Brain microvascular endothelial cell (primary cell): ENCODE measurements around the gene TMEM33.

Experiments used
- DNase-seq: peaks from one replicate; pipeline ENCODE4 v3.0.0-alpha.2; 2020
- H3K27ac ChIP-seq: fragments of 250-450 bp; sonication (Bioruptor Pico); 2 replicates; pipeline ENCODE4 v1.5.1; 2020; ENCODE audit warnings: mild to moderate bottlenecking, moderate library complexity
- H3K27me3 ChIP-seq: fragments of 250-450 bp; sonication (Bioruptor Pico); replicated peaks from 2 replicates; pipeline ENCODE4 v1.5.1; 2020; ENCODE audit warnings: mild to moderate bottlenecking
- H3K36me3 ChIP-seq: fragments of 250-450 bp; sonication (Bioruptor Pico); replicated peaks from 2 replicates; pipeline ENCODE4 v1.5.1; 2020; ENCODE audit warnings: mild to moderate bottlenecking
- H3K4me3 ChIP-seq: 2 replicates; pipeline ENCODE4 v1.5.1; 2011; ENCODE audit warnings: low read depth, mild to moderate bottlenecking, control low read depth, low read length, moderate library complexity
- in situ Hi-C: cut with HindIII; loops from 2 replicates; pipeline ENCODE4 v1.10.0; 2017; ENCODE audit warnings: low sequenced_read_pairs, low pct_ligation_motif_present
- TF ChIP-seq, protein P1 (sequence below): IDR thresholded peaks from 2 replicates; pipeline ENCODE4 v1.5.1; 2011; ENCODE audit warnings: low read depth, mild to moderate bottlenecking, moderate library complexity, low read length, control low read depth, inconsistent platforms; ENCODE audit errors: missing control alignments

TMEM33 gene, protein sequence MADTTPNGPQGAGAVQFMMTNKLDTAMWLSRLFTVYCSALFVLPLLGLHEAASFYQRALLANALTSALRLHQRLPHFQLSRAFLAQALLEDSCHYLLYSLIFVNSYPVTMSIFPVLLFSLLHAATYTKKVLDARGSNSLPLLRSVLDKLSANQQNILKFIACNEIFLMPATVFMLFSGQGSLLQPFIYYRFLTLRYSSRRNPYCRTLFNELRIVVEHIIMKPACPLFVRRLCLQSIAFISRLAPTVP

DNA sequence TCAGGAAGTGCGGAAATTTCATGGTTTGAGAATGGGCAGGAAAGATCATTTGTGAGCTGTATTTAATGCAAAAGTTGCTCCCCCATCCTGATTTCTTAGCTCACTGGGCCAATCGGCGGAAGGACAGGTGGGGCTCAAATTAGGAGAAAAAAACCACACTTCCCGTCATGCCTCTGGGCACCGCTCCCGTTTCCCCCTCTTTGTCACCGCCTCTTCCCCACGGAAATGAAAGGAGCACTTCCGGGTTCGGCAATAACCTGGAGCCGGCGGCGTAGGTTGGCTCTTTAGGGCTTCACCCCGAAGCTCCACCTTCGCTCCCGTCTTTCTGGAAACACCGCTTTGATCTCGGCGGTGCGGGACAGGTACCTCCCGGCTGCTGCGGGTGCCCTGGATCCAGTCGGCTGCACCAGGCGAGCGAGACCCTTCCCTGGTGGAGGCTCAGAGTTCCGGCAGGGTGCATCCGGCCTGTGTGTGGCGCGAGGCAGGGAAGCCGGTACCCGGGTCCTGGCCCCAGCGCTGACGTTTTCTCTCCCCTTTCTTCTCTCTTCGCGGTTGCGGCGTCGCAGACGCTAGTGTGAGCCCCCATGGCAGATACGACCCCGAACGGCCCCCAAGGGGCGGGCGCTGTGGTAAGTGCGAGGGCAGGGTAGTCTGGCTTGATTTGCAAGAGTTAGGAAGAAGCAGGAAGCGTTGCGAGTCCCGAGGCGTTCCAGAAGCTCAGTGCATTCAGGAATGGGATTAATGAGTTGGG is at the start of gene TMEM33:
Gene TMEM33, plus strand, starts transcription at position 529 of the 751 bp plus-strand sequence. Its CDS starts 56 bp downstream, at position 585.
- H3K36me3 ChIP-seq, result peaks cover 11% of the 10 kb centered on the region
- H3K27ac ChIP-seq, result peak within 1 kb of the TSS; percentile 66
- DNase-seq, result peak; percentile 73
- TF ChIP-seq, protein P1, sequence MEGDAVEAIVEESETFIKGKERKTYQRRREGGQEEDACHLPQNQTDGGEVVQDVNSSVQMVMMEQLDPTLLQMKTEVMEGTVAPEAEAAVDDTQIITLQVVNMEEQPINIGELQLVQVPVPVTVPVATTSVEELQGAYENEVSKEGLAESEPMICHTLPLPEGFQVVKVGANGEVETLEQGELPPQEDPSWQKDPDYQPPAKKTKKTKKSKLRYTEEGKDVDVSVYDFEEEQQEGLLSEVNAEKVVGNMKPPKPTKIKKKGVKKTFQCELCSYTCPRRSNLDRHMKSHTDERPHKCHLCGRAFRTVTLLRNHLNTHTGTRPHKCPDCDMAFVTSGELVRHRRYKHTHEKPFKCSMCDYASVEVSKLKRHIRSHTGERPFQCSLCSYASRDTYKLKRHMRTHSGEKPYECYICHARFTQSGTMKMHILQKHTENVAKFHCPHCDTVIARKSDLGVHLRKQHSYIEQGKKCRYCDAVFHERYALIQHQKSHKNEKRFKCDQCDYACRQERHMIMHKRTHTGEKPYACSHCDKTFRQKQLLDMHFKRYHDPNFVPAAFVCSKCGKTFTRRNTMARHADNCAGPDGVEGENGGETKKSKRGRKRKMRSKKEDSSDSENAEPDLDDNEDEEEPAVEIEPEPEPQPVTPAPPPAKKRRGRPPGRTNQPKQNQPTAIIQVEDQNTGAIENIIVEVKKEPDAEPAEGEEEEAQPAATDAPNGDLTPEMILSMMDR, result peak; percentile 44
- in situ Hi-C loops, result no loop called here
- peak within 1 kb of the TSS; percentile 97 for H3K4me3 ChIP-seq
- no peaks in the 10 kb centered on the region for H3K27me3 ChIP-seq

DNA sequence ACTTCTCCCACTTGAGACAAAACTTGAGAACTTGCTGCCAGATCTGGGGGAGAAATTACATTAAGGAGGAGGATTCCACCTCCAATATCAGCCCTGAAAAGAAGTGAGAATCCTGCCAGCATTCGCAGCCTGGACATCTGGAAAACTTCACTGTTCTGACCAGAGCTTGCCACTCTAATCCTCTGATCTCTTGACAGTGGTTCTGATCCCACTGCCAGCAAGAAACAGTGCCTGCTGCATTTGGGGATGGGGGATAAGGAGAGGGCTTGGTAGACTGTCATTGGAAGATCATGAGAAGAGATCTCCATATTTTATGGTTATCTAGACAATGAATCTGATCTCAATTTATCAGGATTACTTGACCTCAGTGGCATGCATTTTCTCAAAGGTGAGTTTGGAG is 49.8 kb upstream of the TMEM33 start:
- Histone ChIP-seq H3K27ac (no peak overlapping the region), H3K27me3 (peaks cover 49% of the 10 kb centered on the region), H3K4me3 (no peak overlapping the region), H3K36me3 (no peaks in the 10 kb centered on the region)
- TF ChIP-seq, protein P1, result no peak
- no peak for DNase-seq
- in situ Hi-C loops, result no loop called here

DNA sequence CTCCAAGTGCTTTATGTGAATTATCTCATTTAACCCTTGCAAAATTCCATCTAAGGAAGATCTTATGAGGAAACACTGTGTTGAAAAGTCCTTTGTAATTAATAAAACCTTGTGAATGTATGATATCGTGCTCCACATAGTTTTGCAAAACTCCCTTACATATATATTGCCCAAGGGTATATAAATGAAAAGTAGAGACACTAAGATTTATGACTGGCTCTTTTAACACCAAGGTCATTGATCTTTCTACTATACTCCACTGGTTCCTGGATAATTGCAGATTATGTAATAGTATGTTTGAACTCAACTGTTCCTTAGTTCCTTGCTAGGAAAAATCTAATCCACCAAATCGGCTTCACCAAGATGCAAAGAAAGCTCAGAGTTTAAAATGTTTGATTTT is 48.0 kb upstream of the TMEM33 start:
- in situ Hi-C loops, result no loop called here
- H3K36me3 ChIP-seq, result no peaks in the 10 kb centered on the region
- H3K27me3 ChIP-seq, result peaks cover 31% of the 10 kb centered on the region
- no peak for DNase-seq
- no peak overlapping the region for H3K27ac ChIP-seq
- no peak overlapping the region for H3K4me3 ChIP-seq
- TF ChIP-seq, protein P1, result no peak

DNA sequence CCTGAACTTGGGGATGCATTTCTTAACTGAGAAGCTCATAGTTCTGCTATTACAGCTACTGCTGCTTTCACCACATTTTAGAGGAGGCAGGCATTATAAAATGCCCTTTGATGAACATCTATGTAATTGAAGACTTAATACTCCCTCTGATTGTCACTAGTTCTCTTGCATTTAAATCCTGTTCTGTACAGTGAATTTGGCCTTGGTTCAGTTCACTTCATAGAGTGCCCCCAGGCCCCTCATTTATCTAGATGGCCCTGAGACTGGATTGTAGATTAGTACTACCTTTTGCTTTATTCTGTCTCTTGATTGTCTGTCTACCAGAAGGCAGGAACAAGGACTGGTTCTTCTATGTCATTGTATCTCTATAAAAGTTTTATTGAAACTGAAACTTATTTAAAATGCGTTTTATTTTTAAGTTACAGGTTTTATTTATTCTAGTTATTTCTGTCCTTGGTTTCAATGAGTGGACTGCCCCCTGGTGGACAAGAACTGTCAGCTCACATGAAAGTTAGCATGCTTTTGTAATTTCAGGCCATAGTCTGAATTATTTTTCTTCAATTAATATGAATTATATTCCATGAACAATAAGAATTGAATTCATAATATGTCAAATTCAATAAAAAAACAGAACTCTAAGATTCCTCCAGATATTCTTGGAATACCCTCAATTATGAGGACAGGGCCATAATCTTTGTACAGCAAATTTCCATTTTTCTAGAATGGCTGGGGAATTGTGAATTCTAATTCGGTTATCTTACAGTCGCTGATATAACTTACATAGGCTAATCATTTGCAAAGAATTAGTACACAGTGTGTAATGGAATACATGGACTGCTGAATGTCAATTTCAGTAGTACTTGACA is 47.2 kb upstream of the TMEM33 start:
- Histone ChIP-seq H3K27ac (no peak overlapping the region), H3K27me3 (peaks cover 27% of the 10 kb centered on the region), H3K36me3 (no peaks in the 10 kb centered on the region), H3K4me3 (no peak overlapping the region)
- TF ChIP-seq, protein P1, result peak; percentile 85
- in situ Hi-C loops, result no loop called here
- DNase-seq, result peak; percentile 63

DNA sequence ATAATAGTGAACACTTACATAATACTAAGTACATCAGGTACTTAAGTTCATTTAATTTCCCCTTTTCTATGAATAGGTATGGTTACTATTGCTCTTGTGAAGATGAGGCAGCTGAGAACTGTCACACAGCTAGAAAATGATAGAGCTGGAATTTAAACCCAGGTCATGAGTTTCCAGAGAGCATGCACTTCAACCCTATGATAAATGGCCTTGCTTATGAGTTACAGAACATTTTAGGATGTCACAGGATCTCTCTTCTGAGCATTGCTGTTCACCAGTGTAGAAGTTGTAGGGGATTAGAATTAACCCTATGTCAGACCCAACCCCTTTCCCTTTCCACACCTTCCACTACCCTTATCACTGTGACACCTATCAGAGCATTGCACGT is 46.5 kb upstream of the TMEM33 start:
- Histone ChIP-seq H3K36me3 (no peaks in the 10 kb centered on the region), H3K4me3 (no peak overlapping the region), H3K27ac (no peak overlapping the region), H3K27me3 (peaks cover 26% of the 10 kb centered on the region)
- in situ Hi-C loops, result no loop called here
- DNase-seq, result no peak
- TF ChIP-seq, protein P1, result no peak
